Measurements from ENCODE around the gene AQP2.

DNA sequence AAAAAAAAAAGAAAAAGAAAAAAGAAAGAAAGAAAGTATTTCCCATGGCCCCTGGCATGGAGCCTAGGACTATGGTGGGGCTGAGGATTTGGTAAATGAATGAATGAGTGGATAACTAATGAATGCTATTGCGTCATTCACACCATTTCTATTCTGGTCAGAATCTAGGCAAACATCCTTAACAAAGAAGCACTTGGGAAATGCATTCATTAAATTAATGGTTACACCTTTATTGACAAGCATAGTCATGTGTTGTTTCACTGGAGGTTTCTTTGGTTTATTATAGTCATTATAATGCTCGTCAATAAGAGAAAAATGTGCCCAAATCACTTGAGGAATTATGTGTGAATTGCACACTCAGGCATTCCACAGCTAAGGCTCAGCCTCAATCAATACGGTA, 13.6 kb upstream of the AQP2 start:
- TF ChIP-seq EZH2 (IDR thresholded peaks at IDR 0.05; ENCODE audit: low read depth, unreplicated experiment) (no peak), CTCF (conservative IDR thresholded peaks at IDR 0.05; ENCODE audit: low read depth in 2 of 2) (no peak), EZH2phosphoT487 (IDR thresholded peaks at IDR 0.05; ENCODE audit: unreplicated experiment) (no peak), POLR2AphosphoS5 (IDR thresholded peaks at IDR 0.05; ENCODE audit: low read depth) (no peak), CREB1 (CRISPR knock-in tag; IDR thresholded peaks at IDR 0.05; ENCODE audit: low read depth) (no peak), JUNB (IDR thresholded peaks at IDR 0.05; ENCODE audit: unreplicated experiment) (no peak)
- TF ChIP-seq, protein P1, sequence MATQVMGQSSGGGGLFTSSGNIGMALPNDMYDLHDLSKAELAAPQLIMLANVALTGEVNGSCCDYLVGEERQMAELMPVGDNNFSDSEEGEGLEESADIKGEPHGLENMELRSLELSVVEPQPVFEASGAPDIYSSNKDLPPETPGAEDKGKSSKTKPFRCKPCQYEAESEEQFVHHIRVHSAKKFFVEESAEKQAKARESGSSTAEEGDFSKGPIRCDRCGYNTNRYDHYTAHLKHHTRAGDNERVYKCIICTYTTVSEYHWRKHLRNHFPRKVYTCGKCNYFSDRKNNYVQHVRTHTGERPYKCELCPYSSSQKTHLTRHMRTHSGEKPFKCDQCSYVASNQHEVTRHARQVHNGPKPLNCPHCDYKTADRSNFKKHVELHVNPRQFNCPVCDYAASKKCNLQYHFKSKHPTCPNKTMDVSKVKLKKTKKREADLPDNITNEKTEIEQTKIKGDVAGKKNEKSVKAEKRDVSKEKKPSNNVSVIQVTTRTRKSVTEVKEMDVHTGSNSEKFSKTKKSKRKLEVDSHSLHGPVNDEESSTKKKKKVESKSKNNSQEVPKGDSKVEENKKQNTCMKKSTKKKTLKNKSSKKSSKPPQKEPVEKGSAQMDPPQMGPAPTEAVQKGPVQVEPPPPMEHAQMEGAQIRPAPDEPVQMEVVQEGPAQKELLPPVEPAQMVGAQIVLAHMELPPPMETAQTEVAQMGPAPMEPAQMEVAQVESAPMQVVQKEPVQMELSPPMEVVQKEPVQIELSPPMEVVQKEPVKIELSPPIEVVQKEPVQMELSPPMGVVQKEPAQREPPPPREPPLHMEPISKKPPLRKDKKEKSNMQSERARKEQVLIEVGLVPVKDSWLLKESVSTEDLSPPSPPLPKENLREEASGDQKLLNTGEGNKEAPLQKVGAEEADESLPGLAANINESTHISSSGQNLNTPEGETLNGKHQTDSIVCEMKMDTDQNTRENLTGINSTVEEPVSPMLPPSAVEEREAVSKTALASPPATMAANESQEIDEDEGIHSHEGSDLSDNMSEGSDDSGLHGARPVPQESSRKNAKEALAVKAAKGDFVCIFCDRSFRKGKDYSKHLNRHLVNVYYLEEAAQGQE (IDR thresholded peaks at IDR 0.05; ENCODE audit: unreplicated experiment), result no peak
- TF ChIP-seq, protein P2, sequence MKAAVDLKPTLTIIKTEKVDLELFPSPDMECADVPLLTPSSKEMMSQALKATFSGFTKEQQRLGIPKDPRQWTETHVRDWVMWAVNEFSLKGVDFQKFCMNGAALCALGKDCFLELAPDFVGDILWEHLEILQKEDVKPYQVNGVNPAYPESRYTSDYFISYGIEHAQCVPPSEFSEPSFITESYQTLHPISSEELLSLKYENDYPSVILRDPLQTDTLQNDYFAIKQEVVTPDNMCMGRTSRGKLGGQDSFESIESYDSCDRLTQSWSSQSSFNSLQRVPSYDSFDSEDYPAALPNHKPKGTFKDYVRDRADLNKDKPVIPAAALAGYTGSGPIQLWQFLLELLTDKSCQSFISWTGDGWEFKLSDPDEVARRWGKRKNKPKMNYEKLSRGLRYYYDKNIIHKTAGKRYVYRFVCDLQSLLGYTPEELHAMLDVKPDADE (IDR thresholded peaks at IDR 0.05), result no peak

Data from GM23338 (cell line).